IPS DF 6.9 (cell line): Measurements from ENCODE around the gene NKIRAS1.
"Not testable (repeated sequence)": the region's sequence is repeated elsewhere in the genome, so short reads cannot be mapped to it uniquely, and the experiment has no call there.

Experiments used
- DNase-seq: peaks from one replicate; pipeline ENCODE4 v3.0.0-alpha.2; 2013; ENCODE audit warnings: low read depth, low spot score
- H3K27ac ChIP-seq: one replicate; pipeline ENCODE4 v1.5.1; 2013; ENCODE audit warnings: low read length, control low read depth
- H3K27me3 ChIP-seq: 2 replicates; pipeline ENCODE4 v1.6.1; 2013; ENCODE audit warnings: mild to moderate bottlenecking, low read length; ENCODE audit not compliant: control insufficient read depth, insufficient read depth
- H3K36me3 ChIP-seq: 2 replicates; pipeline ENCODE4 v1.6.1; 2013; ENCODE audit warnings: low read length; ENCODE audit not compliant: control insufficient read depth, insufficient read depth
- H3K4me1 ChIP-seq: 2 replicates; pipeline ENCODE4 v1.6.1; 2013; ENCODE audit warnings: low read length; ENCODE audit not compliant: control insufficient read depth, insufficient read depth
- H3K4me3 ChIP-seq: 2 replicates; pipeline ENCODE4 v1.5.1; 2013; ENCODE audit warnings: mild to moderate bottlenecking, low read length
- H3K9me3 ChIP-seq: 2 replicates; pipeline ENCODE4 v1.6.1; 2013; ENCODE audit warnings: low read length, inconsistent platforms; ENCODE audit not compliant: control insufficient read depth, insufficient read depth
- WGBS: extraction: QIAGEN DNeasy Blood & Tissue Kit; methylation state at CpG from one replicate; pipeline ENCODE4 v1.1.7; 2013; ENCODE audit warnings: mixed read lengths, missing lambda C conversion rate; ENCODE audit not compliant: insufficient read length, insufficient coverage; 5-methylcytosine and 5-hydroxymethylcytosine counted together

Gene NKIRAS1

DNA sequence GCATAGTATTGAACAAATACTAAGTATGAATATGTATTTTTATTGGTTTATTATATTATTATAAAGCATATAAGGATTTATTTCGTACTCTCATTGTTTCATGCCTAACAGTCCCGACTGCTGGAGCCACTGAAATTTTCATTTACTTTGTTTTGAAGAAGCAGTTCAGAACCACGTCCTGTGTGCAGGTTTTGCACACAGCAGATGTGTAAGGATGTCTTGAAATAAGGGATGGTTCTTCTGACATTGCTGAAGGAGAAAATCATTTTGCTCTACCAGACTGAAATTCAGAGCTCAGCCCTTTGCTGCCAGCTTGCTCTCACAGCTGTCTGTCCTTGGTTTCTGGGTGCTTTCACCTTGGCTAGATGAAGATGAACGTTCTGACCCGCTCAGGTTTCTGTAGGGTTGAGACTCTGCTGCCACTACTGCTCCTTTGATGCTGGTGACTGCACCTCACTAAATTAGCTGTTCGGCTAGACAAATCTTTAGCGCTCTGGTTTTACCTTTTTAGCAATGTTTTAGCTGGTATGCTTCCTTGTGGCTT, 56.9 kb downstream of the NKIRAS1 start:
- no CpG with 5 or more reads among the region's 7 CpGs for WGBS
- Histone ChIP-seq H3K27ac (no peak overlapping the region), H3K27me3 (no peaks in the 10 kb centered on the region), H3K4me1 (no peaks in the 10 kb centered on the region), H3K36me3 (peaks cover 3% of the 10 kb centered on the region; the same call in 1 of the 2 replicates), H3K9me3 (no peaks in the 10 kb centered on the region), H3K4me3 (no peak overlapping the region)
- no peak for DNase-seq

DNA sequence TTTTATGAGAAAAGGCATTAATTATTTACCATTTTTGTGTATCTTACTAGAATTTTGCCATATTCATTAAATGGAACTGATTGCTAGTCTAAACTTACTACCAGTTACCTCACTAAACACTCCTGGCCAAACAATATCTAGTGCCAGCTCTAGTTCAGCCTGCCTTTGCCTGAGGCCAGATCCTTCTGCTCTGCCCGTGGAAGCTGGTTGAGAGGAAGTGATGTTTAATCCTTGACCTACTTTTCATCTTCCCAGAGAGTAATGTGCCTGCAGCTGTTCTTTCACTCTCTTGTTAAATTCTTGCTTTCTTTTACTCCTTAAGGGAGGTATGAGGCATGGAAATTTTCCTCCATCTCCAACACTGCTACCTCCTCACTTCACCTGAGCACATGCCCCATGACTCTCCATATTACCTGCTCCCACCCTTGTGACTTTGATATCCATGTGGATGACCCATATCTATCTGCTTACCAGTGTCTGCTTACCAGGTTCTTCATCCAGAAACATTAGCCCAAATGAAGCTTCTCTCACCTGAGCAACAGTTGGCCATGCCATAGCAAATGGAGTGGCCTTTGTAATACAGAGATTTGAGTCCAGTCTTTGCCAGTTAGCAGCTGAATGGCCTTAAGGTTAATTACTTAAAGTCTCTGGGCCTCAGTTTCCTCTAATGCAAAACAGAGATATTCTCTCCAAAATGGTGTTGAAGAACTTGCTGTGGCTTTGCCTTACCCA, 57.6 kb downstream of the NKIRAS1 start:
- no CpG with 5 or more reads among the region's 1 CpG for WGBS
- H3K27ac ChIP-seq, result no peak overlapping the region

DNA sequence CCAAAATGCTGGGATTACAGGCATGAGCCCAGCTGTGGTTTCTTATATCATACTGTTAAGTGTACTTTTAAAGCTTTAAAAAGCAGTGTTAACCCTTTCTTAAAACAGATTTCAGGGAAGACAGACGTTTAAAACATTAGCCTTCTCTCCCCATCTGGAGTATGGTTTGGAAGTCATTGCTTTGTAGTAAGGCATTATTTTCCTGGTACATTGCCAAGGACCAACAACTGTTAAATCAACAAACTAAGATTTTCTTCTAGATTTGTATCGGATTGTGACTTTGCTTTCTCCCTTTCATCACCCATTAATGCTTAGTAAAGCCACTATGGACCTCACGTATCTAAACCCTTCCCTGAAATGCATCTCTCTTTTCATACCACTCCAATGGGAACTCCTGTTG, 60.5 kb downstream of the NKIRAS1 start:
- no peaks in the 10 kb centered on the region for H3K4me1 ChIP-seq
- peaks cover under 1% of the 10 kb centered on the region; the same call in 1 of the 2 replicates for H3K36me3 ChIP-seq
- H3K27me3 ChIP-seq, result no peaks in the 10 kb centered on the region
- H3K27ac ChIP-seq, result no peak overlapping the region
- no peak overlapping the region for H3K4me3 ChIP-seq
- H3K9me3 ChIP-seq, result no peaks in the 10 kb centered on the region
- DNase-seq, result no peak
- no CpG with 5 or more reads among the region's 3 CpGs for WGBS

More for the DNA sequence above, 57.6 kb downstream of the NKIRAS1 start:
- peaks cover 3% of the 10 kb centered on the region; the same call in 1 of the 2 replicates for H3K36me3 ChIP-seq
- no peak overlapping the region for H3K4me3 ChIP-seq
- DNase-seq, result no peak
- no peaks in the 10 kb centered on the region for H3K4me1 ChIP-seq
- no peaks in the 10 kb centered on the region for H3K9me3 ChIP-seq
- no peaks in the 10 kb centered on the region for H3K27me3 ChIP-seq

DNA sequence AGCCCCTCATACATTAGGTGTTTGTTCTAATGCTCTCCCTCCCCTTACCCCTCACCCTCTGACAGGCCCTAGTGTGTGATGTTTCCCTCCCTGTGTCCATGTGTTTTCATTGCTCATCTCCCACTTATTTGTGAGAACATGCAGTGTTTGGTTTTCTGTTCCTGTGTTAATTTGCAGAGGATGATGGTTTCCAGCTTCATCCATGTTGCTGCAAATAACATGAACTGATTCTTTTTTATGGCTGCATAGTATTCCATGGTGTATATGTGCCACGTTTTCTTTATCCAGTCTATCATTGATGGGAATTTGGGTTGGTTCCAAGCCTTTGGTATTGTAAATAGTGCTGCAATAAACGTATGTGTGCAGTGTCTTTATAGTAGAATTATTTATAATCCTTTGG, 67.3 kb downstream of the NKIRAS1 start:
- not testable (repeated sequence) for H3K4me1 ChIP-seq, H3K27me3 ChIP-seq, H3K36me3 ChIP-seq, H3K27ac ChIP-seq, H3K4me3 ChIP-seq, H3K9me3 ChIP-seq, DNase-seq
- no CpG with 5 or more reads among the region's 2 CpGs for WGBS

GRCh38 chr3:23845326-23846216, 71.2 kb downstream of the NKIRAS1 start:
- WGBS, result 100% methylated on average over 1 of the region's 5 CpGs

DNA sequence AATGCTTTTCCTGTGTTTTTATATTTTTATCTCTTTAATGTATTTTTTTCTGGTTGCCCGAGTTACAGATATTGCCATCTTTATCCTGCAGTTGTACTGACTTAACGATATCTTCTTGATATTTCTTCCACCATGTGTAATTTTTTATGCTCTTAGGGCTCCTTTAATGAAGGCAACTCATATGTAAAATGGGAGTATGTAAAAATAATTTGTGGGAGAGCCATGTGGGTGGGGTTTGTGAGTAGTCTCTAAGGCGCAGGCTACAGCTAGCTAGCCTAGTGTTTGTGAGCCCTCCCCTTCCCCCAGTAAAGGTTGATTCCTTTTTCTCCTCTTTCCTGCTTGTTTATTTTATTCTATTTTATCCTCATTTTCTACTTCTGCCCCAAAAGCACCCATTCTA, 72.9 kb downstream of the NKIRAS1 start:
- Histone ChIP-seq H3K9me3 (no peaks in the 10 kb centered on the region), H3K27ac (no peak overlapping the region), H3K4me3 (no peak overlapping the region), H3K36me3 (no peaks in the 10 kb centered on the region), H3K4me1 (peaks cover 3% of the 10 kb centered on the region; the same call in 1 of the 2 replicates), H3K27me3 (no peaks in the 10 kb centered on the region)
- no peak for DNase-seq
- no CpG with 5 or more reads among the region's 3 CpGs for WGBS

More at GRCh38 chr3:23845326-23846216, 71.2 kb downstream of the NKIRAS1 start:
- Histone ChIP-seq H3K4me1 (peaks cover under 1% of the 10 kb centered on the region; the same call in 1 of the 2 replicates), H3K9me3 (no peaks in the 10 kb centered on the region), H3K27me3 (no peaks in the 10 kb centered on the region), H3K4me3 (no peak overlapping the region), H3K27ac (no peak overlapping the region), H3K36me3 (no peaks in the 10 kb centered on the region)
- no peak for DNase-seq
